HEK293T (cell line): ENCODE data around the gene PPP1R15B.
A peak's percentile ranks its signal among the peaks of the same experiment; 100 is the strongest.

Source experiments
- CTCF ChIA-PET: fragments of 350-600 bp; formaldehyde crosslinking; extraction: SDS; loops from one replicate; lab custom pipeline; 2021; ENCODE audit warnings: antibody characterized with exemption, inconsistent platforms; lab: Yijun Ruan, JAX
- POLR2A ChIA-PET: fragments of 350-600 bp; formaldehyde crosslinking; extraction: SDS; loops from one replicate; lab custom pipeline; 2020; ENCODE audit warnings: antibody characterized with exemption, inconsistent platforms; lab: Yijun Ruan, JAX
- DNase-seq: peaks from one replicate; pipeline ENCODE4 v3.0.0; 2012; ENCODE audit warnings: mixed read lengths; ENCODE audit errors: extremely low spot score
- ARNT ChIP-seq: fragments of 450-650 bp; IDR thresholded peaks from 2 replicates; pipeline ENCODE4 v1.6.1; 2017; ENCODE audit warnings: mild to moderate bottlenecking
- BHLHE40 ChIP-seq: fragments of 450-650 bp; IDR thresholded peaks from 2 replicates; pipeline ENCODE4 v1.6.1; 2016; ENCODE audit warnings: mild to moderate bottlenecking, moderate library complexity, borderline replicate concordance
- CTBP1 ChIP-seq: fragments of 450-650 bp; IDR thresholded peaks from 2 replicates; pipeline ENCODE4 v1.6.1; 2016; ENCODE audit warnings: borderline replicate concordance
- ELF4 ChIP-seq: fragments of 450-650 bp; IDR thresholded peaks from 2 replicates; pipeline ENCODE4 v1.6.1; 2017; ENCODE audit warnings: antibody characterized with exemption
- FOXK2 ChIP-seq: fragments of 450-650 bp; IDR thresholded peaks from 2 replicates; pipeline ENCODE4 v1.6.1; 2016; ENCODE audit warnings: mild to moderate bottlenecking
- FOXM1 ChIP-seq: fragments of 450-650 bp; IDR thresholded peaks from 2 replicates; pipeline ENCODE4 v1.6.1; 2017; ENCODE audit warnings: mild to moderate bottlenecking, borderline replicate concordance
- HDGF ChIP-seq: fragments of 450-650 bp; IDR thresholded peaks from 2 replicates; pipeline ENCODE4 v1.6.1; 2017; ENCODE audit warnings: antibody characterized with exemption, borderline replicate concordance
- L3MBTL2 ChIP-seq: fragments of 450-650 bp; conservative IDR thresholded peaks from 2 replicates; pipeline ENCODE4 v1.6.1; 2016; ENCODE audit warnings: mild to moderate bottlenecking
- LEF1 ChIP-seq: fragments of 450-650 bp; IDR thresholded peaks from 2 replicates; pipeline ENCODE4 v1.6.1; 2017; ENCODE audit warnings: mild to moderate bottlenecking, borderline replicate concordance
- NFRKB ChIP-seq: fragments of 450-650 bp; IDR thresholded peaks from 2 replicates; pipeline ENCODE4 v1.6.1; 2016; ENCODE audit warnings: mild to moderate bottlenecking, moderate library complexity
- PKNOX1 ChIP-seq: fragments of 450-650 bp; IDR thresholded peaks from 2 replicates; pipeline ENCODE4 v1.6.1; 2016
- SP1 ChIP-seq: fragments of 450-650 bp; IDR thresholded peaks from 2 replicates; pipeline ENCODE4 v1.6.1; 2017
- SUZ12 ChIP-seq: fragments of 450-650 bp; IDR thresholded peaks from 2 replicates; pipeline ENCODE4 v1.6.1; 2016; ENCODE audit warnings: mild to moderate bottlenecking
- TARDBP ChIP-seq: fragments of 450-650 bp; IDR thresholded peaks from 2 replicates; pipeline ENCODE4 v1.6.1; 2016
- ZNF384 ChIP-seq: fragments of 450-650 bp; IDR thresholded peaks from 2 replicates; pipeline ENCODE4 v1.6.1; 2016

The PPP1R15B gene

GRCh38 chr1:204385727-204386126, 25.9 kb downstream of the PPP1R15B start:
- ChIA-PET CTCF (interaction anchor here (1.4 kb wide), 1 partner anchor 12 kb away, joined by 8 read pairs; no protein-coding TSS in a partner anchor), POLR2A (no interaction called here)

GRCh38 chr1:204384636-204385352, 26.8 kb downstream of the PPP1R15B start:
- TF ChIP-seq BHLHE40 (no peak), ZNF384 (no peak), ELF4 (no peak)
- POLR2A ChIA-PET: no interaction called here
- CTCF ChIA-PET: interaction anchor here (0.6 to 1.4 kb wide), 2 partner anchors 13 to 1117 kb away, joined by 3 to 8 read pairs; no protein-coding TSS in a partner anchor
- no peak for DNase-seq

More at GRCh38 chr1:204385727-204386126, 25.9 kb downstream of the PPP1R15B start:
- TF ChIP-seq L3MBTL2: no peak
- no peak for TF ChIP-seq ARNT
- TF ChIP-seq TARDBP: no peak
- TF ChIP-seq SUZ12: no peak
- no peak for TF ChIP-seq FOXK2
- no peak for TF ChIP-seq CTBP1
- no peak for TF ChIP-seq FOXM1
- no peak for TF ChIP-seq HDGF
- no peak for TF ChIP-seq NFRKB
- TF ChIP-seq ELF4: no peak
- no peak for TF ChIP-seq SP1
- no peak for TF ChIP-seq ZNF384
- no peak for DNase-seq

GRCh38 chr1:204383163-204383904, 28.3 kb downstream of the PPP1R15B start:
- POLR2A ChIA-PET: interaction anchor here (1.5 kb wide), 1 partner anchor 11 kb away, joined by 3 read pairs; no protein-coding TSS in a partner anchor
- DNase-seq: no peak
- CTCF ChIA-PET: interaction anchor here (1.8 kb wide), 1 partner anchor 15 kb away, joined by 7 read pairs; no protein-coding TSS in a partner anchor
- TF ChIP-seq BHLHE40 (no peak), CTBP1 (no peak), SUZ12 (no peak), TARDBP (no peak), PKNOX1 (no peak), L3MBTL2 (no peak), SP1 (no peak)

GRCh38 chr1:204382714-204383083, 28.9 kb downstream of the PPP1R15B start:
- POLR2A ChIA-PET: interaction anchor here (1.5 kb wide), 1 partner anchor 12 kb away, joined by 3 read pairs; no protein-coding TSS in a partner anchor
- CTCF ChIA-PET: interaction anchor here (1.2 to 1.8 kb wide), 2 partner anchors 16 to 124 kb away, joined by 3 to 7 read pairs; no protein-coding TSS in a partner anchor
- no peak for TF ChIP-seq TARDBP
- TF ChIP-seq FOXM1: no peak
- no peak for TF ChIP-seq BHLHE40
- no peak for TF ChIP-seq ZNF384
- no peak for TF ChIP-seq LEF1
- no peak for TF ChIP-seq SP1
- no peak for DNase-seq

- POLR2A ChIA-PET: no interaction called here
- CTCF ChIA-PET: interaction anchor here (1.9 kb wide), 1 partner anchor 18 kb away, joined by 7 read pairs; no protein-coding TSS in a partner anchor
- no peak for DNase-seq
- TF ChIP-seq ELF4 (no peak), FOXM1 (no peak), HDGF (no peak), NFRKB (no peak), SP1 (no peak)
These were observed 31.3 kb downstream of the PPP1R15B start for GRCh38 chr1:204380293-204380831.

GRCh38 chr1:204377800-204378668, 33.6 kb downstream of the PPP1R15B start:
- CTCF ChIA-PET: interaction anchor here (0.7 to 1.9 kb wide), 2 partner anchors 18 to 21 kb away, joined by 3 to 15 read pairs; partner anchors contain the start of gene PLEKHA6
- POLR2A ChIA-PET: interaction anchor here (0.7 to 1.1 kb wide), 3 partner anchors 20 to 138 kb away, joined by 3 to 5 read pairs (median 3); partner anchors contain the start of gene MDM4

More at GRCh38 chr1:204377800-204378668, 33.6 kb downstream of the PPP1R15B start:
- DNase-seq: peak; percentile 67
- TF ChIP-seq HDGF (no peak), SUZ12 (no peak), ARNT (no peak), FOXK2 (no peak), FOXM1 (no peak), LEF1 (no peak), CTBP1 (no peak), L3MBTL2 (peak; percentile 46; the same call in 1 of the 2 replicates)
